A549 (cell line): ENCODE measurements around the gene FIS1. TPM values are rescaled to one million over a fixed set of nuclear protein-coding genes. Genes with fewer than 3 reads are reported as not detected.
A peak's percentile ranks its signal among the peaks of the same experiment; 100 is the strongest.
"Not testable (repeated sequence)": the region's sequence is repeated elsewhere in the genome, so short reads cannot be mapped to it uniquely, and the experiment has no call there.

Experiments used
- ATAC-seq, 2 experiments: fragments of 200-7000 bp in 1 of 2; fragments of >200 bp in 1 of 2; cut with Nextera tagmentation in 1 of 2; cut with Tn5 transposase in 1 of 2; 3 replicates each; pipeline versions ENCODE4 v1.8.0 to v1.9.1; 2018 to 2020; ENCODE audit warnings: mild to moderate bottlenecking in 1 of 2, moderate library complexity in 1 of 2
- CTCF ChIA-PET: fragments of 300-600 bp; sonication (Branson Sonifier 250); formaldehyde crosslinking; extraction: SDS; loops from one replicate; lab custom pipeline; 2021; ENCODE audit warnings: antibody characterized with exemption, inconsistent platforms; lab: Yijun Ruan, JAX
- POLR2A ChIA-PET: fragments of 350-600 bp; formaldehyde crosslinking; extraction: SDS; loops from one replicate; lab custom pipeline; 2021; ENCODE audit warnings: antibody characterized with exemption, inconsistent platforms; lab: Yijun Ruan, JAX
- DNase-seq, 2 experiments: peaks; one replicate each; pipeline versions ENCODE4 v3.0.0 to v3.0.0-alpha.2; 2011 to 2016; ENCODE audit warnings: low read depth in 1 of 2, low spot score in 1 of 2
- FAIRE-seq: peaks from 2 replicates; lab custom pipeline; 2011; peaks lifted over from hg19 to GRCh38; lab: Jason Lieb, UNC
- H3K27ac ChIP-seq, 2 experiments: fragments of >200 bp; sonication (Bioruptor Twin); formaldehyde crosslinking; 3 replicates each; pipeline ENCODE4 v1.5.1; 2016 to 2017
- H3K4me1 ChIP-seq: fragments of >200 bp; sonication (Bioruptor Twin); formaldehyde crosslinking; 3 replicates; pipeline ENCODE4 v1.6.1; 2016
- H3K4me2 ChIP-seq: fragments of >200 bp; sonication (Bioruptor Twin); formaldehyde crosslinking; 3 replicates; pipeline ENCODE4 v1.6.1; 2016
- H3K4me3 ChIP-seq: fragments of >200 bp; sonication (Bioruptor Twin); formaldehyde crosslinking; 3 replicates; pipeline ENCODE4 v1.5.1; 2016
- H3K9me3 ChIP-seq: fragments of >200 bp; sonication (Bioruptor Twin); formaldehyde crosslinking; 3 replicates; pipeline ENCODE4 v1.6.1; 2016
- ATOH8 ChIP-seq: fragments of 250-450 bp; sonication (Bioruptor Pico); IDR thresholded peaks from 2 replicates; pipeline ENCODE4 v1.5.0; 2020; ENCODE audit warnings: low read depth, mild to moderate bottlenecking, moderate library complexity
- CTCF ChIP-seq: fragments of >200 bp; sonication (Bioruptor Twin); formaldehyde crosslinking; IDR thresholded peaks from 3 replicates; pipeline ENCODE4 v1.5.1; 2016
- EHMT2 ChIP-seq: fragments of 200-600 bp; sonication (generic); IDR thresholded peaks from 2 replicates; pipeline ENCODE4 v1.6.1; 2016; ENCODE audit warnings: antibody characterized with exemption, low read depth, mild to moderate bottlenecking, moderate library complexity
- FOXS1 ChIP-seq: fragments of 250-450 bp; sonication (Bioruptor Pico); IDR thresholded peaks from 2 replicates; pipeline ENCODE4 v1.5.0; 2020; ENCODE audit warnings: mild to moderate bottlenecking, moderate library complexity
- JUN ChIP-seq, 2 experiments: fragments of >200 bp; sonication (Bioruptor Twin); formaldehyde crosslinking; IDR thresholded peaks; 2 replicates in 1 of 2; 3 replicates in 1 of 2; pipeline ENCODE4 v1.6.1; 2016 to 2017
- KDM1A ChIP-seq: fragments of 200-600 bp; sonication (generic); IDR thresholded peaks from 2 replicates; pipeline ENCODE4 v1.6.1; 2016; ENCODE audit warnings: low read depth, mild to moderate bottlenecking
- KDM5A ChIP-seq: fragments of 200-600 bp; sonication (generic); IDR thresholded peaks from 2 replicates; pipeline ENCODE4 v1.6.1; 2016; ENCODE audit warnings: antibody characterized with exemption, mild to moderate bottlenecking
- PBX3 ChIP-seq: IDR thresholded peaks from 2 replicates; pipeline ENCODE4 v1.6.1; 2012
- POLR2AphosphoS2 ChIP-seq: conservative IDR thresholded peaks from 2 replicates; pipeline ENCODE4 v1.6.1; 2012; ENCODE audit warnings: low read length, improper control_type of control experiment, inconsistent platforms
- SREBF2 ChIP-seq: fragments of 450-650 bp; IDR thresholded peaks from 2 replicates; pipeline ENCODE4 v1.6.1; 2014; ENCODE audit warnings: mild to moderate bottlenecking, moderate library complexity
- USF2 ChIP-seq: fragments of 450-650 bp; IDR thresholded peaks from 2 replicates; pipeline ENCODE4 v1.6.1; 2014; ENCODE audit warnings: antibody characterized with exemption
- WGBS: methylation state at CpG from one replicate; pipeline ENCODE4 v1.1.6; 2017; ENCODE audit errors: missing lambda C conversion rate; 5-methylcytosine and 5-hydroxymethylcytosine counted together
- polyA plus RNA-seq, 4 experiments: library from polyadenylated mRNA; depleted of rRNA in 3 of 4; stranded (reverse); fragments of >200 nt; fragmentation: RNase III in 1 of 4; extraction: RNeasy Plus Mini Kit Qiagen cat#74134 plus additional on column Dnase treatment in 1 of 4; gene quantifications; 2 replicates in 3 of 4; 3 replicates in 1 of 4; pipeline ENCODE4 v1.2.3, GENCODE V29; 2011 to 2017

The FIS1 gene
- polyA plus RNA-seq, 2 of the 4 experiments (the other 2 are of a cell fraction) = 111 to 155 TPM

- TF ChIP-seq USF2 (no peak), JUN (IDR thresholded peaks at IDR 0.05) (no peak), PBX3 (no peak), CTCF (no peak)
- CTCF ChIA-PET = interaction anchor here (0.6 to 1.7 kb wide), 6 partner anchors 14 to 250 kb away, joined by 3 to 6 read pairs (median 3); no protein-coding TSS in a partner anchor
Observed at GRCh38 chr7:101258243-101258731, 13.4 kb upstream of the FIS1 start.

GRCh38 chr7:101255796-101256195, 10.9 kb upstream of the FIS1 start:
- no peak for FAIRE-seq
- no peak for DNase-seq
- CTCF ChIA-PET = interaction anchor here (1.6 to 3.4 kb wide), 5 partner anchors 12 to 112 kb away, joined by 4 to 24 read pairs (median 11); partner anchors contain the start of gene FIS1
- ATAC-seq = no peak
- POLR2A ChIA-PET = no interaction called here
- WGBS = 44% methylated on average over 4 of the region's 4 CpGs
- Histone ChIP-seq H3K27ac (no peak overlapping the region), H3K4me2 (no peak overlapping the region), H3K4me1 (peaks cover 5% of the 10 kb centered on the region; the same call in 2 of the 3 replicates), H3K9me3 (no peaks in the 10 kb centered on the region), H3K4me3 (no peak overlapping the region)
- TF ChIP-seq SREBF2 = no peak
- TF ChIP-seq POLR2AphosphoS2 = no peak
- TF ChIP-seq EHMT2 = no peak
- TF ChIP-seq ATOH8 (CRISPR knock-in tag) = no peak
- TF ChIP-seq FOXS1 (CRISPR knock-in tag) = no peak
- TF ChIP-seq USF2 = no peak
- no peak for TF ChIP-seq KDM5A
- TF ChIP-seq JUN (IDR thresholded peaks at IDR 0.05) = no peak
- no peak for TF ChIP-seq KDM1A

More at GRCh38 chr7:101258243-101258731, 13.4 kb upstream of the FIS1 start:
- no peak overlapping the region for H3K4me3 ChIP-seq
- POLR2A ChIA-PET = no interaction called here
- no peaks in the 10 kb centered on the region for H3K9me3 ChIP-seq
- ATAC-seq = no peak
- DNase-seq = no peak
- no peak overlapping the region for H3K4me2 ChIP-seq
- WGBS = 81% methylated on average over 7 of the region's 7 CpGs
- H3K27ac ChIP-seq = no peak overlapping the region
- FAIRE-seq = no peak
- no peaks in the 10 kb centered on the region for H3K4me1 ChIP-seq

- not testable (repeated sequence) for H3K4me1 ChIP-seq, FAIRE-seq, DNase-seq, H3K9me3 ChIP-seq, ATAC-seq
- POLR2A ChIA-PET = interaction anchor here (0.7 kb wide), 1 partner anchor 366 kb away, joined by 14 read pairs; no protein-coding TSS in a partner anchor
- peak overlapping the region; percentile 76 for H3K4me2 ChIP-seq
- H3K4me3 ChIP-seq = peak overlapping the region; percentile 84; the same call in 2 of the 3 replicates
- peak overlapping the region in 1 of 2 experiments; percentile 84; a peak in 5 of 6 replicates for H3K27ac ChIP-seq
- CTCF ChIA-PET = interaction anchor here (1.0 to 3.1 kb wide), 5 partner anchors 9 to 38 kb away, joined by 4 to 24 read pairs (median 5); partner anchors contain the start of gene FIS1
- WGBS = 80% methylated on average over 5 of the region's 5 CpGs
Observed at GRCh38 chr7:101253199-101253598, 8.3 kb upstream of the FIS1 start.
